Measurements from ENCODE around the gene CTSA. TPM values are rescaled to one million over a fixed set of nuclear protein-coding genes. Genes with fewer than 3 reads are reported as not detected.

The CTSA gene
- total RNA-seq, 6 experiments from 2014 or later: 133 to 176 (median 155) TPM

DNA sequence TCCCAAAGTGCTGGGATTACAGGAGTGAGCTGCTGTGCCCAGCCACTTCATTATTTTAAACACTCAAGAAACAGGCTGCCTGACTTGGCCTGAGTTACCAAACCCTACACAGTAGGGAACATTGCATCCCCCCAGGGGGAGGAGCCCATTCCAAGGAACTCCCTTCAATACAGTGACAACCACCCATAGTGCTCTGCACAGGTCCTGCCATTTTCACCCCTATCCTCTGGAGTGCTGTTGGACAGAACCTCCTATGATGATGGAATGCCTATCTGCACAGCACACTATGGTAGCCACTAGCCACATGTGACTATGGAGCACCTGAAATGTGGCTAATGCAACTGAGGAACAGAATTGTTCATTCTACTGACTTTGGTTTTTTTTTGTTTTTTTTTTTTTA is 45.7 kb upstream of the CTSA start:
- H3K9me3 Mint-ChIP-seq: no peaks in the 10 kb centered on the region
- H3K4me3 Mint-ChIP-seq: no peak overlapping the region
- DNase-seq: no peak
- H3K36me3 Mint-ChIP-seq (ENCODE audit: low read depth): peaks cover 13% of the 10 kb centered on the region; the same call in 1 of the 2 replicates
- peaks cover 12% of the 10 kb centered on the region for H3K4me1 Mint-ChIP-seq (ENCODE audit: low read depth)
- H3K27ac Mint-ChIP-seq: no peak overlapping the region
- TF ChIP-seq, protein P1, sequence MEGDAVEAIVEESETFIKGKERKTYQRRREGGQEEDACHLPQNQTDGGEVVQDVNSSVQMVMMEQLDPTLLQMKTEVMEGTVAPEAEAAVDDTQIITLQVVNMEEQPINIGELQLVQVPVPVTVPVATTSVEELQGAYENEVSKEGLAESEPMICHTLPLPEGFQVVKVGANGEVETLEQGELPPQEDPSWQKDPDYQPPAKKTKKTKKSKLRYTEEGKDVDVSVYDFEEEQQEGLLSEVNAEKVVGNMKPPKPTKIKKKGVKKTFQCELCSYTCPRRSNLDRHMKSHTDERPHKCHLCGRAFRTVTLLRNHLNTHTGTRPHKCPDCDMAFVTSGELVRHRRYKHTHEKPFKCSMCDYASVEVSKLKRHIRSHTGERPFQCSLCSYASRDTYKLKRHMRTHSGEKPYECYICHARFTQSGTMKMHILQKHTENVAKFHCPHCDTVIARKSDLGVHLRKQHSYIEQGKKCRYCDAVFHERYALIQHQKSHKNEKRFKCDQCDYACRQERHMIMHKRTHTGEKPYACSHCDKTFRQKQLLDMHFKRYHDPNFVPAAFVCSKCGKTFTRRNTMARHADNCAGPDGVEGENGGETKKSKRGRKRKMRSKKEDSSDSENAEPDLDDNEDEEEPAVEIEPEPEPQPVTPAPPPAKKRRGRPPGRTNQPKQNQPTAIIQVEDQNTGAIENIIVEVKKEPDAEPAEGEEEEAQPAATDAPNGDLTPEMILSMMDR (IDR thresholded peaks at IDR 0.05): no peak
- H3K27me3 Mint-ChIP-seq (ENCODE audit: insufficient read depth): peaks cover 2% of the 10 kb centered on the region; the same call in 1 of the 2 replicates

- Mint-ChIP-seq H3K9me3 (no peaks in the 10 kb centered on the region), H3K27me3 (ENCODE audit: insufficient read depth) (peaks cover 2% of the 10 kb centered on the region; the same call in 1 of the 2 replicates), H3K27ac (no peak overlapping the region; the same call in 1 of the 2 replicates), H3K4me3 (no peak overlapping the region), H3K4me1 (ENCODE audit: low read depth) (no peaks in the 10 kb centered on the region), H3K36me3 (ENCODE audit: low read depth) (peaks cover 10% of the 10 kb centered on the region; the same call in 1 of the 2 replicates)
- TF ChIP-seq, protein P1 (IDR thresholded peaks at IDR 0.05): no peak
- DNase-seq: no peak
Observed at GRCh38 chr20:45848421-45848820, 42.7 kb upstream of the CTSA start.

GRCh38 chr20:45848969-45849582 is 42.1 kb upstream of the CTSA start:
- TF ChIP-seq, protein P1 (IDR thresholded peaks at IDR 0.05): no peak
- no peak for DNase-seq
- Mint-ChIP-seq H3K27me3 (ENCODE audit: insufficient read depth) (peaks cover 2% of the 10 kb centered on the region; the same call in 1 of the 2 replicates), H3K4me1 (ENCODE audit: low read depth) (no peaks in the 10 kb centered on the region), H3K9me3 (no peaks in the 10 kb centered on the region), H3K27ac (no peak overlapping the region), H3K4me3 (no peak overlapping the region), H3K36me3 (ENCODE audit: low read depth) (peaks cover 8% of the 10 kb centered on the region; the same call in 1 of the 2 replicates)

GRCh38 chr20:45850238-45850637 is 40.9 kb upstream of the CTSA start:
- no peaks in the 10 kb centered on the region for H3K9me3 Mint-ChIP-seq
- no peak overlapping the region for H3K27ac Mint-ChIP-seq
- H3K4me3 Mint-ChIP-seq: no peak overlapping the region
- H3K4me1 Mint-ChIP-seq (ENCODE audit: low read depth): no peaks in the 10 kb centered on the region
- H3K27me3 Mint-ChIP-seq (ENCODE audit: insufficient read depth): no peaks in the 10 kb centered on the region
- no peak for DNase-seq
- TF ChIP-seq, protein P1 (IDR thresholded peaks at IDR 0.05): no peak
- peaks cover 12% of the 10 kb centered on the region; the same call in 1 of the 2 replicates for H3K36me3 Mint-ChIP-seq (ENCODE audit: low read depth)

DNA sequence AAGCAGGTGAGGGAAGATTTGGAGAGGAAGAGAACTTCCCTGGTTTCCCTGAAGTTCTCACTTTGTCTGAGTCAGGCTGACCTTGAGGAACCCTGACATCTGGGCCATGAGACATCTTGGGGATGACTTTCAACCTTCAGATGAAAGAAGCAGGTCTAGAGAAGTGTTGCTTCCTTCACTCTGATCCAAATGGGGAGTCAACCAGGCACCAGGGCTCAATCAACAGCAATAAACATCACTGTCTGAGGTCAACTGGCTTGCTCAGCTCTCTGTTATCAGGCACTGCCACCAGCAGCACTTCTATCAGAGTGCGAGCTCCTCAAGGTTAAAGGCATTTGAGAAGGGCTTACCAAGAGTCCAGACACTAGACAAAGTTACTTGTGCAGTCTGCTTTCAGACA is 40.2 kb upstream of the CTSA start:
- no peaks in the 10 kb centered on the region for H3K9me3 Mint-ChIP-seq
- H3K27me3 Mint-ChIP-seq (ENCODE audit: insufficient read depth): no peaks in the 10 kb centered on the region
- peaks cover 3% of the 10 kb centered on the region; the same call in 1 of the 2 replicates for H3K4me1 Mint-ChIP-seq (ENCODE audit: low read depth)
- peaks cover 12% of the 10 kb centered on the region; the same call in 1 of the 2 replicates for H3K36me3 Mint-ChIP-seq (ENCODE audit: low read depth)
- H3K4me3 Mint-ChIP-seq: no peak overlapping the region
- no peak for DNase-seq
- TF ChIP-seq, protein P1 (IDR thresholded peaks at IDR 0.05): no peak
- H3K27ac Mint-ChIP-seq: no peak overlapping the region

Measured in HFFc6 (cell line).